Renal pelvis (tissue), 12 donors: ENCODE measurements around the gene ARHGAP6. TPM values are rescaled to one million over a fixed set of nuclear protein-coding genes. Genes with fewer than 3 reads are reported as not detected.

Source experiments
- DNase-seq: peaks from one replicate; pipeline ENCODE4 v3.0.0-alpha.2; 2013
- long read RNA-seq, 16 experiments: transcript quantifications; one replicate each; lab custom pipeline, GENCODE V29; 2026
- polyA plus RNA-seq, 3 donors: library from polyadenylated mRNA; unstranded; fragments of 120-200 nt; gene quantifications; one replicate each; pipeline ENCODE4 v1.2.1, GENCODE V29; 2013; ENCODE audit not compliant: insufficient read length in 3 of 3

ARHGAP6 gene
- 10 to 100 TPM; 13.4 to 16.6 (median 14.8) TPM for polyA plus RNA-seq
- long read RNA-seq, donor 1: 0 reads
- long read RNA-seq, donor 2: 0 reads
- long read RNA-seq, donor 3: 0 reads
- long read RNA-seq, donor 4, partial matches to known transcripts: 0 of 1 reads
- long read RNA-seq, donor 4, other reads (novel, unspliced or antisense): 0 of 1 reads
- long read RNA-seq, donor 5: 0 reads
- long read RNA-seq, donor 6: 0 reads
- long read RNA-seq, donor 7, partial matches to known transcripts: 8 of 10 reads
- long read RNA-seq, donor 7, other reads (novel, unspliced or antisense): 0 of 10 reads
- long read RNA-seq, donor 8: 0 reads
- long read RNA-seq, donor 9, partial matches to known transcripts: 12 of 13 reads
- long read RNA-seq, donor 9, other reads (novel, unspliced or antisense): 0 of 13 reads
- long read RNA-seq, donor 10: 0 reads
- long read RNA-seq, donor 11, partial matches to known transcripts: 5 of 6 reads
- long read RNA-seq, donor 11, other reads (novel, unspliced or antisense): 0 of 6 reads
- long read RNA-seq, donor 12, partial matches to known transcripts: 0 of 2 reads
- long read RNA-seq, donor 12, other reads (novel, unspliced or antisense): 0 of 2 reads
- long read RNA-seq, donor 13: 0 reads
- long read RNA-seq, donor 14, partial matches to known transcripts: 0 of 1 reads
- long read RNA-seq, donor 14, other reads (novel, unspliced or antisense): 0 of 1 reads
- long read RNA-seq, donor 15, partial matches to known transcripts: 0 of 1 reads
- long read RNA-seq, donor 15, other reads (novel, unspliced or antisense): 0 of 1 reads
- long read RNA-seq, donor 16: 0 reads

GRCh38 chrX:11665168-11666111 lies at the start of gene ARHGAP6:
TSS of gene ARHGAP6 (minus strand) at chrX:11665920. CDS start at chrX:11664828, 1,092 bp downstream.
- peak; percentile 45 for DNase-seq

GRCh38 chrX:11704725-11705495 lies 39.2 kb upstream of the ARHGAP6 start:
- DNase-seq: no peak

GRCh38 chrX:11703855-11704254 lies 38.1 kb upstream of the ARHGAP6 start:
- DNase-seq: no peak

GRCh38 chrX:11702965-11703631 lies 37.4 kb upstream of the ARHGAP6 start:
- no peak for DNase-seq

- no peak for DNase-seq
Observed at GRCh38 chrX:11702420-11702819, 36.7 kb upstream of the ARHGAP6 start.

- DNase-seq: no peak
Observed at GRCh38 chrX:11698702-11699101, 33.0 kb upstream of the ARHGAP6 start.

GRCh38 chrX:11688201-11688600 lies 22.5 kb upstream of the ARHGAP6 start:
- no peak for DNase-seq

- DNase-seq: no peak
Observed at GRCh38 chrX:11687157-11687556, 21.4 kb upstream of the ARHGAP6 start.

- DNase-seq: no peak
Observed at GRCh38 chrX:11683057-11683456, 17.3 kb upstream of the ARHGAP6 start.

- no peak for DNase-seq
Observed at GRCh38 chrX:11678158-11678557, 12.4 kb upstream of the ARHGAP6 start.

- no peak for DNase-seq
Observed at GRCh38 chrX:11672213-11672612, 6.5 kb upstream of the ARHGAP6 start.

- no peak for DNase-seq
Observed at GRCh38 chrX:11670316-11670715, 4.6 kb upstream of the ARHGAP6 start.

- DNase-seq: peak; percentile 68
Observed at GRCh38 chrX:11666952-11667685, 1.4 kb upstream of the ARHGAP6 start.

GRCh38 chrX:11666164-11666563 lies 444 bp upstream of the ARHGAP6 start:
- DNase-seq: peak; percentile 24

- DNase-seq: no peak
Observed at GRCh38 chrX:11664211-11665167, 1.2 kb downstream of the ARHGAP6 start.

- DNase-seq: no peak
Observed at GRCh38 chrX:11663875-11664210, 1.9 kb downstream of the ARHGAP6 start.

- DNase-seq: no peak
Observed at GRCh38 chrX:11655282-11656015, 10.3 kb downstream of the ARHGAP6 start.
